GM12874 (cell line): ENCODE results near the gene TLE3.

Experiments
- CTCF ChIP-seq: IDR thresholded peaks from 2 replicates; pipeline ENCODE4 v1.5.1; 2011; ENCODE audit warnings: low read depth, mild to moderate bottlenecking, control low read depth, low read length, moderate library complexity; ENCODE audit not compliant: insufficient read depth

The TLE3 gene

DNA sequence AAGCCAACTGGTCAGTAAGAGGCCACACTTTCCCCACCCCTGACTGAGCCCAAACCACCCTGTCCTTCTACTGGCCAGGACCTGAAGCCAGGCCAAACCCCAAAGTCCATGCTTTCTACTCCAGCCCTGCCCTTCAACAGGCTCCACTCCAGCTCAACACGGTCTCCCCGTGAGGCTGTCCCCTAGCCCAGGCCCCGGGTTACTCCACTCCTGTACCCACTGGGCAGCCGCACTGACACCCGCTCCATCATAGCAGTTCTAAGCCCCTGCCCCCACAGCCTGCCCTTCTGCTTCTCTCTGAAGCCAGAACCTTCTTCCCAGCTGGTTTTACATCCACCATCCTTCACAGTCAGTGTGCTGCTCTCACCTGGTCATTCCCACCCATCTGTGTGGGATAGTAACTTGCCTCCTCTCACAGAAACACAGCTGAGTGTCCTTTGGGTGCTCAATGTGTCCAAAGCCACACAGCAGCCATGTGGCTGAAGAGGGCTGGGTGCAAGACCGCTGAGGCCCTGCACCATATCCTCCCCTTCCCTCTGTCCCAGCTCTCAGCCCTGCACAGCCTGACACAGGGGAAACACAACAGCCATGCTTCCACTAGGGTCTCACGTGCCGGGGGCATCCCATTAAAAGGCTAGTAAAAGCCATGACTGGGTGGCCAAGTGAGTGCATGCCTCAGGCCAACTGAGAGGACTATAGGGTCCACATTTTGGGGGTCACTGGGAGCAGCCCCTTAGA is 38.1 kb downstream of the TLE3 start:
- no peak for TF ChIP-seq CTCF

DNA sequence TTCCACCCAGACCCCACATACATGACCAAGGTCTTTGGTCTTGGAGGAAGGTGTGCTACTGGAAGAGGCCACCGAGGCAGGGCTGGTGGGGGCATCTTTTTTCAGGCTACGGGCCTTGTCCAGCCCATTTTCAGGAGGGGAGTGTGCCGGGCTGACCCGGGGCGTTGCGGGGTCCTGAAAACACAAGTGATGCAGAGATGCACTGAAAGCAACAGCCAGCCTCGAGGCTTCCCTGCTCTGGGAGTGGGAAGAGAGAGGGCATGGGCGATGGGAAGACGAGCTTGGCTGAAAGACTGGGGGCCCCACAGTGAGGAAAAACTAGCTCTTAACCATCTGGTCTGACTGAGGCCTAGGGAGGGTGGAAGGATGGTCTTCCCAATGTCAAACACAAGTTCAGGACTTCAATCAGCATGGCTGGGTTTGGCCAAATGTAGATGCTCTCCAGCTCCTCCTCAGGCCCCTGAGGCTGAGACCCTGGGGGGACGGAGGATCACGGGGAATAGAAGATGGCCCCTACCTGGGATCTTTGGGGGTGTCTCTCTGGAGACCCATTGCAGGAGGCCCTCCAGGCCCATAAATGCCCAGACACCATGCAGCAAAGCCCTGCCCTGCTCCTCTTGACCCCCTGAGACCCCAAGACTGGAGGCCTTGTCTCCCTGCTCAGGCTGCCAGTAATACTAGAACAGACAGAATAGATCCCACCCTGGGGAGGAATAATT is 38.9 kb downstream of the TLE3 start:
- TF ChIP-seq CTCF = no peak

DNA sequence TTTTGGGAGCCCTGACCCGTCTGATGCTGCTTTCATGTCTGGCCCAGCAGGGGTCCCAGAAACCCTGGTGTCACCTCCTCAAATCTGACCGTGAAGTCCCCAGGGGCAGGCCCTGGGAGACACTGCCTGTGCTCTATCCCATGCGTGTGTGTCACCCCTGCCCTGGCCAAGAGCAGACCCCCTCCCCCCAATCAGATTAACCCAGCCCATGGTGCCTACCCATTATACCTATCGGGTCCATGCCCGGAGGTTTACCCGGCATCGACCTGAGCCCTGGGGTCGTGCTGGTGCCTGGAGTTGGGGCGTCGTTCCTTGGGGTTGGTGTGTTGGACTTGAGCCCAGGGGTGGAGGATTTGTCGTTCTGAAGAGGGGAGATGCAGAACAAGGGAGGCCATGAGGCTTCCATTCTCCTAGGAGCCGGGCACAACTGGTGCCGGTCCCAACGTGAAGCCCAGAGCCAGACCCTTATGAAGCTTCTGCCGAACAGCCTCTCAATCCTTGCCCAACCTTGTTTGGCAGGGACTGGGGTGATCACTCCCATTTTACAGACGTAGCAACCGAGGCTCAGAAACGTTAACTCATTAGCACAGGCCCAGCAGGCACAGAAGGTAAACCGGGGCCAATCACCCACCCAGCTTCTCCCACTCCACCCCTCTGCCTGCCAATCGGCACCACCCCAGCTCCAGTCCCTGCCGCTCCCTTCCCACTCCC is 39.6 kb downstream of the TLE3 start:
- no peak for TF ChIP-seq CTCF

- no peak for TF ChIP-seq CTCF
Measured at GRCh38 chr15:70056091-70056680, 41.5 kb downstream of the TLE3 start.

DNA sequence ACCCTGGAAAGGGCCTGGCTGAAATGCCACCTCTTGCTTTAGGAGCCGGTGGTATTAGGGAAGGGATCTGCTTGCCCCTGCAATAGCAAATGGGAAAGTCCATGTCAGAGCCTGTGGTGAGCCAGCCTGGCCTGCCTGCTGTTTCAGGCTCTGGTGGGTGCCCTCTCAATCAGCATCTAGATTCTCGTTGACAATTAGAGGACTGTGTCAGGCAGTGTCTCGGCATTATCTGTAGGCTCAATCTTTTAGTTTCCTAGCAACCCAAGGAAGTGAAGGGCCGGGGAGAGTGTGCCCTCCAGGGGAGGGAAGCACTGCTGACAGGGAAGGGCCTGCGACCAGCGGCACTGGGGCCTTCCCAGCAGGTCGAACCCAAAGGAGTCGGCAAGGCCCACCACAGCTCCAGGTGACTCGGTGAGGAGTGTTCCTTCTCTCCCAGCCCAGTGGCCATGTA is 42.1 kb downstream of the TLE3 start:
- TF ChIP-seq CTCF = no peak

DNA sequence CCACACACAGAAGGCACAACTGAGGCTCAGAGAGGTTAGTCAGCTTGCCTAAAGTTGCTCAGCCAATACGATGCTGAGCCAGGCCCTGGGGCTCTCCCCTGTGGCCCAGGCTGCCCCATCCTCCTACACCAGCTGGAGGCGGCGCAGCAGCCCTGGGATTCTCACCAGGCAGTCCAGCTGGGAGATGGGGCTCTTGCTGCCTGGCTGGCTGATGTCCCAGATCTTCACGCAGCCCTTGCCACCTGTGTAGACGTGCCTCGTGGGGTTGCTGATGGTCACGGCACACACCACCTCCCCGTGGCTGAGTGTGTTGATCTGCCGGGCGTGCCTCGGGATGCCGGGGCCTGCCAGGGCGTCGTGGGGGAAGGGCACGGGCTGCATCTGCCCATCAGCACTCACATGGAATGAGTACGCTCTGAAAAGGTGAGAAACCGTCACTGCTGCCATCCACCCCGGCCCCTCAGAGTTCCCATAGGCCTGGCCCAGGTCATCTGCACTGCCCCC is 42.8 kb downstream of the TLE3 start:
- TF ChIP-seq CTCF = no peak

DNA sequence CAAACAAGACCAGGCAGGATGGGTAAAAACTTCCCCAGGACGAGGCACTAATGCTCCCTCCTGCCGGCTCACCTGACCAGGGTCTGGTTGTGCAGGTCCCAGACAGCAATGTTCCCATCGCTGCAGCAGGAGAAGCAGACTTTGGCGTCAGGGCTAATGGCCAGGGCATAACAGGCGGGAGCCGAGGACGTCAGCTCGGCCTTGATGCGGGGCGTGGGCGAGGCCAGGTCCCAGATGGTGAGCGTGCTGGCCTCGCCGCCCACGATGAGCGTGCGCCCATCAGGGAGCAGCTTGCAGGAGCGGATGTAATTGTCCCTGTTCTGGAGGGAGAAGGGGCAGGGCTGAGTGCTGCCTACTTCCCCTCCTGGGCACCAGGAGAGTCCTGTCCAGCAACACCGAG is 43.4 kb downstream of the TLE3 start:
- no peak for TF ChIP-seq CTCF
